Measurements from ENCODE around the gene TGM2.

The TGM2 gene

GRCh38 chr20:38082894-38083293 is 82.2 kb downstream of the TGM2 start:
- Histone ChIP-seq H3K27ac (ENCODE audit: low read length) (no peak overlapping the region), H3K9ac (ENCODE audit: low read depth, low read length) (no peak overlapping the region), H3K27me3 (ENCODE audit: insufficient read depth, low read length) (no peaks in the 10 kb centered on the region), H3K36me3 (ENCODE audit: insufficient read depth, low read depth, low read length) (peaks cover 77% of the 10 kb centered on the region), H3K4me3 (ENCODE audit: low read length) (no peak overlapping the region), H3K4me1 (ENCODE audit: insufficient read depth, low read length) (no peaks in the 10 kb centered on the region), H3K9me3 (ENCODE audit: insufficient read depth, low read depth, low read length) (no peaks in the 10 kb centered on the region)

GRCh38 chr20:38081575-38081974 is 83.5 kb downstream of the TGM2 start:
- Histone ChIP-seq H3K9me3 (ENCODE audit: insufficient read depth, low read depth, low read length) (no peaks in the 10 kb centered on the region), H3K36me3 (ENCODE audit: insufficient read depth, low read depth, low read length) (peaks cover 71% of the 10 kb centered on the region), H3K27ac (ENCODE audit: low read length) (no peak overlapping the region), H3K4me1 (ENCODE audit: insufficient read depth, low read length) (no peaks in the 10 kb centered on the region), H3K27me3 (ENCODE audit: insufficient read depth, low read length) (no peaks in the 10 kb centered on the region), H3K4me3 (ENCODE audit: low read length) (no peak overlapping the region), H3K9ac (ENCODE audit: low read depth, low read length) (no peak overlapping the region)

- no peaks in the 10 kb centered on the region for H3K4me1 ChIP-seq (ENCODE audit: insufficient read depth, low read length)
- peaks cover 56% of the 10 kb centered on the region for H3K36me3 ChIP-seq (ENCODE audit: insufficient read depth, low read depth, low read length)
- no peaks in the 10 kb centered on the region for H3K9me3 ChIP-seq (ENCODE audit: insufficient read depth, low read depth, low read length)
- H3K27me3 ChIP-seq (ENCODE audit: insufficient read depth, low read length) = no peaks in the 10 kb centered on the region
- no peak overlapping the region for H3K9ac ChIP-seq (ENCODE audit: low read depth, low read length)
- H3K4me3 ChIP-seq (ENCODE audit: low read length) = no peak overlapping the region
- no peak overlapping the region for H3K27ac ChIP-seq (ENCODE audit: low read length)
Measured at GRCh38 chr20:38079353-38079752, 85.7 kb downstream of the TGM2 start.

- Histone ChIP-seq H3K9me3 (ENCODE audit: insufficient read depth, low read depth, low read length) (no peaks in the 10 kb centered on the region), H3K9ac (ENCODE audit: low read depth, low read length) (no peak overlapping the region), H3K4me1 (ENCODE audit: insufficient read depth, low read length) (no peaks in the 10 kb centered on the region), H3K36me3 (ENCODE audit: insufficient read depth, low read depth, low read length) (peaks cover 52% of the 10 kb centered on the region), H3K27me3 (ENCODE audit: insufficient read depth, low read length) (no peaks in the 10 kb centered on the region), H3K27ac (ENCODE audit: low read length) (no peak overlapping the region), H3K4me3 (ENCODE audit: low read length) (no peak overlapping the region)
Measured at GRCh38 chr20:38078084-38078483, 87.0 kb downstream of the TGM2 start.
